KOPT-K1 (cell line): Measurements from ENCODE around the gene ADIPOQ.
"Not testable (repeated sequence)": the region's sequence is repeated elsewhere in the genome, so short reads cannot be mapped to it uniquely, and the experiment has no call there.

Experiments
- H3K27ac ChIP-seq: fragments of 200-600 bp; sonication (generic); 2 replicates; pipeline ENCODE4 v1.5.1; 2016; ENCODE audit warnings: antibody characterized with exemption, mild to moderate bottlenecking, low read depth, low read length; ENCODE audit not compliant: poor library complexity, severe bottlenecking
- H3K36me3 ChIP-seq: fragments of 200-600 bp; sonication (generic); 2 replicates; pipeline ENCODE4 v1.5.1; 2017; ENCODE audit warnings: antibody characterized with exemption, mild to moderate bottlenecking, low read length, moderate library complexity; ENCODE audit not compliant: insufficient read depth
- H3K9me3 ChIP-seq: fragments of 200-600 bp; sonication (generic); 2 replicates; pipeline ENCODE4 v1.5.1; 2017; ENCODE audit warnings: antibody characterized with exemption, low read length, mild to moderate bottlenecking; ENCODE audit not compliant: insufficient read depth, poor library complexity, severe bottlenecking

Gene ADIPOQ

DNA sequence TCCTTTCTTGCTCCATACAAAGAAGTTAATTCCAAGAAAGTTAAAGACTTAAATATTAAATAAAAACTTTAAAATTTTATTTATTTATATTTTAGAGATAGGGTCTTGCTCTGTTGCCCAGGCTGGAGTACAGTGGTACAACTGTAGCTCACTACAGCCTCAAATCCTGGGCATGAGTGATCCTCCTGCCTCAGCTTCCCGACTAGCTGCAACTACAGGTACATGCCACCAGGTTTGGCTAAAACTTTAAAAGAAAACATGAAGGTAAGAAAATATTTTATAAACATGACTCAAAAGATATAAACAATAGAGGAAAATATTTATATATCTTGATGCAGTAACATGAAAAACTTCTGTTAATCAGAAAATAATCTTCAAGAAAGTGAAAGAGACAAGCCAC lies 33.2 kb downstream of the ADIPOQ start:
- H3K27ac ChIP-seq, result no peak overlapping the region
- H3K9me3 ChIP-seq, result peaks cover 5% of the 10 kb centered on the region
- no peaks in the 10 kb centered on the region for H3K36me3 ChIP-seq

DNA sequence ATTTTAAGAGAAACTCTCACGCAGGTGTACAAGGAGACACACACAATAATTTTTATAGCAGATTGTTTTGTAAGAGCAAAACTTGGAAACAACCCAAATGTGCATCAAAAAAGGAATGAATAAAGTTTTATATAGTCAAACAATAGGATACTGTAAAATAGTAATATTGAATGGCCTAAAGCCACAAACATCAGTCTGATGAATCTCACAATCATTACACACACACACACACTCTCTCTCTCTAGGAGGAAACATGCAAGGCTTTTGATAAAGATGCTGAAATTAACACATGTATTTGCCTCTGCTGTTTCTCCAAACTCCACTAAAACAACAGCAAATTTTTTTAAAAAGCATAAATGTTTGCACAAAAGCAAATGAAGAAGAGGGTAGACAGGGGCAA lies 37.3 kb downstream of the ADIPOQ start:
- no peaks in the 10 kb centered on the region for H3K36me3 ChIP-seq
- peaks cover 5% of the 10 kb centered on the region for H3K9me3 ChIP-seq
- H3K27ac ChIP-seq, result no peak overlapping the region

DNA sequence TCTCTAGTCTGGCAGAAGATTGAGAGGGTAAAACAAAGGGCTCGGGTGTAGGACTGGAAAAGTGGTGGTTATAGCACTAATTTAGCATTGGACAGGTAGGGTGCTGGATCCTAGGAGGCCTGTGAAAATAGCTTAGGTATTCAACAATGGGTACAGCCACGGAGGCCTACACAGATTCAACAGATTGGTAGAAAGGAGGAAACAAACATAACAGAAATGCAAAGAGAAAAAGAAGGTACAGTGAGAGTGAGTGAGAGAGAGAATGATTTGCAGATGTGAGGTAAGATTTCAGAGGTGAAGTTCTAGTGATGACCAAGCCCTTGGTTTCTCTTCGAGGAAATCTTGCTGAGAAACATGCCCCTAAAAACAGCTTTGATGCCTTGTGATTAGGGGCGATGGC lies 37.9 kb downstream of the ADIPOQ start:
- H3K9me3 ChIP-seq, result peaks cover 5% of the 10 kb centered on the region
- H3K36me3 ChIP-seq, result no peaks in the 10 kb centered on the region
- H3K27ac ChIP-seq, result no peak overlapping the region

DNA sequence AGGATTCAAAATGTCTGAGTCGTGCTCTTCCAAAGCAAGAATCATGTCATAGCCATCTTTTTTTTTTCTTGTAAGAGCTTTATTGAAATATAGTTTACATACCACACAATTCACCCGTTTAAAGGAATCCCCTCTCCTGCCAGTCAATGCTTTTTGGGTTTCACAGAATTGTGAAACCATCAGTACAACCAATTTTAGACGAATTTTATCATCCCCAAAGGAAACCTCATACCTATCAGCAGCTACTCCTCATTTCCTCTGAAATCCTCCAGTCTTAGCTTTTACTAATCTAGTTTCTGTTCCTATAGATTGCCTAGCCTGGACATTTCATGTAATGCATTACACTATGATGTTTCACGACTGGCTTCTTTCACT lies 39.6 kb downstream of the ADIPOQ start:
- Histone ChIP-seq H3K27ac (no peak overlapping the region), H3K9me3 (peaks cover under 1% of the 10 kb centered on the region), H3K36me3 (no peaks in the 10 kb centered on the region)

DNA sequence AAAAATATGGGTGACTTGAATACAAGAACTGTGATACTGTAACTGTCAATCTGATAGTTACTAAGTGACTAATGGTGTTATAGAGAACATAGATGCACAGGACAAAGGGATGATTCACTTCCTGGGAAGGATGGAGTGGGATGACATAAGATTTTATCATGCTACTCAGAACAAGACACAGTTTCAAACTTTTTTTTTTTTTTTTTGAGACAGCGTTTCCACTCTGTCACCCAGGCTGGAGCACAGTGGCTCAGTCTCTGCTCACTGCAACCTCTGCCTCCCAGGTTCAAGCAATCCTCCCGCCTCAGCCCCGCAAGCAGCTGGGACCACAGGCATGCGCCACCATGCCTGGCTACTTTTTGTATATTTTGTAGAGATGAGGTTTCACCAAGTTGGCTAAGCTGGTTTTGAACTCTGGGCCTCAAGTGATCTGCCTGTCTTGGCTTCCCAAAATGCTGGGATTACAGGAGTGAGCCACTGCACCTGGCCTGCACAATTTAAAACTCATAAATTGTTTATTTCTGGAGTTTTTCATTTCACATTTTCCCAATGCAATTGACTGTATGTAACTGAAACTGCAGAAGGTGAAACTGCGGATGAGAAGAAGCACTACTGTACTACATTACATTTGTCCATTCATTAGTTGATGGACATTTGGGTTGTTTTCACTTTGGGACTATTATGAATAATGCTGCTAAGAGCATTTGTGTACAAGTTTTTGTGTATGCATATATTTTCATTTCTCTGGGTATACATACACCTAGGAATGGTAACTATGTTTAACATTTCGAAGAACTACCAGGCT lies 40.6 kb downstream of the ADIPOQ start:
- Histone ChIP-seq H3K36me3 (no peaks in the 10 kb centered on the region), H3K27ac (no peak overlapping the region), H3K9me3 (no peaks in the 10 kb centered on the region)

DNA sequence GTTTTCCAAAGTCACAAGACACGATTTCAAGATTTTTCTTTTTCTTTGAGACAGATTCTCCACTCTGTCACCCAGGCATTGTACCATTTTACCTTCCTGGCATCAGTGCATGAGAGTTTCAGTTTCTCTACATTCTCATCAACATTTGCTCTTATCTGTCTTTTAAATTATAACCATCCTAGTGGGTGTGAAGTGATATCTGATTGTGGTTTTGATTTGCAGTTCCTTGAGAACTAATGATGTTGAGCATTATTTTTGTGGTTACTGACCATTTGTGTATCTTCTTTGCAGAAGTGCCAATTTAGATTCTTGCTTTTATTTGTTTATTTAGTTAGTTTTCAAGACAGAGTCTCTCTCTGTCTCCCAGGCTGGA lies 41.2 kb downstream of the ADIPOQ start:
- H3K36me3 ChIP-seq, result no peaks in the 10 kb centered on the region
- no peaks in the 10 kb centered on the region for H3K9me3 ChIP-seq
- H3K27ac ChIP-seq, result no peak overlapping the region

DNA sequence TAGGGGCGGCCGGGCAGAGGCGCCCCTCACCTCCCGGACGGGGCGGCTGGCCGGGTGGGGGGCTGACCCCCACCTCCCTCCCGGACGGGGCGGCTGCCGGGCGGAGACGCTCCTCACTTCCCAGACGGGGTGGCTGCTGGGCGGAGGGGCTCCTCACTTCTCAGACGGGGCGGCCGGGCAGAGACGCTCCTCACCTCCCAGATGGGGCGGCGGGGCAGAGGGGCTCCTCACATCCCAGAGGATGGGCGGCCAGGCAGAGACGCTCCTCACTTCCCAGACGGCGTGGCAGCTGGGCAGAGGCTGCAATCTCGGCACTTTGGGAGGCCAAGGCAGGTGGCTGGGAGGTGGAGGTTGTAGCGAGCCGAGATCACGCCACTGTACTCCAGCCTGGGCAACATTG lies 42.4 kb downstream of the ADIPOQ start:
- not testable (repeated sequence) for H3K9me3 ChIP-seq, H3K36me3 ChIP-seq, H3K27ac ChIP-seq

DNA sequence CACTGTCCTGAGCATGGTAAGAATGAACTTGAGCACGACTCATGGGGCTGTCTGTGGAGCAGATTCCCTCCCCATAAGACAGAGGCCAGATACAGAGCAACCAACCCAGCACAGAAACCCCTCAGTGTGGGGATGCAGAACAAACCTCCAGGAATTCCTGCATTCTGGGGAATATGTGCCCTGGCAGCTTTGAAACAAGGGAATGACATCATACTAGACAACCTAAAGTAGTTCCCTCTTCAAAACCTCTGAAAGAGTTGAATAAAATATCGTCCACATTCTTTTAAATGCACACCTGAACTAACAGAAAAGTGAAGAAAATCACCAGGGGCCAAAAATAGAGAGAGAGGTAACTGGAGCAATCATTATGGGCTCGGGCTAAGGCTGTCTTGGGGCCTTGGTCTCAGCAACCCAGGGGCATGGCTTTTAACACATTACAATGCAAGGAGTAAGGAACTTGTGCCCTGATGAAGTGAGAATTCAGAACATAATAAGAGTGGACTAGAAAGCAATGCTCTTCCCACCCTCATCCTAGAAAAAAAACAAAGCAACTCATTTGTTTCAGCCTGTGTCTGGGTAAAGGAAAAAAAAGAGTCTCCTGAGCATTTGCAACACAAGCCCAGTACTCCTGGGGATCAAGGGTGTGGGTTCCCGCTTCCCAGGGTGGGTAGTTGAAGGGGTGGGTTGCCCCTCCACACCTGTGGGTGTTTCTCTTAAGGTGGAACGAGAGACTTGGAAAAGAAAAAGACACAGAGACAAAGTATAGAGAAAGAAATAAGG lies 43.9 kb downstream of the ADIPOQ start:
- no peaks in the 10 kb centered on the region for H3K9me3 ChIP-seq
- no peaks in the 10 kb centered on the region for H3K36me3 ChIP-seq
- no peak overlapping the region for H3K27ac ChIP-seq

DNA sequence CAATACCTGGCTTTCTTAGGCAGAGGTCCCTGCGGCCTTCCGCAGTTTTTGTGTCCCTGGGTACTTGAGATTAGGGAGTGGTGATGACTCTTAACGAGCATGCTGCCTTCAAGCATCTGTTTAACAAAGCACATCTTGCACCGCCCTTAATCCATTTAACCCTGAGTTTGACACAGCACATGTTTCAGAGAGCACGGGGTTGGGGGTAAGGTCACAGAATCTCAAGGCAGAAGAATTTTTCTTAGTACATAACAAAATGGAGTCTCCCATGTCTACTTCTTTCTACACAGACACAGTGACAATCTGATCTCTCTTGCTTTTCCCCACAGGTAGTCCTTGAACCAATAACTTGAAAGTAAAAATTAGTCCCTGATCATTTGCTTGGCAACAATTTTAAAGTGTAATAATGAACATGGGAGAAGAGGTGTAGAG lies 45.0 kb downstream of the ADIPOQ start:
- not testable (repeated sequence) for H3K27ac ChIP-seq, H3K9me3 ChIP-seq, H3K36me3 ChIP-seq

DNA sequence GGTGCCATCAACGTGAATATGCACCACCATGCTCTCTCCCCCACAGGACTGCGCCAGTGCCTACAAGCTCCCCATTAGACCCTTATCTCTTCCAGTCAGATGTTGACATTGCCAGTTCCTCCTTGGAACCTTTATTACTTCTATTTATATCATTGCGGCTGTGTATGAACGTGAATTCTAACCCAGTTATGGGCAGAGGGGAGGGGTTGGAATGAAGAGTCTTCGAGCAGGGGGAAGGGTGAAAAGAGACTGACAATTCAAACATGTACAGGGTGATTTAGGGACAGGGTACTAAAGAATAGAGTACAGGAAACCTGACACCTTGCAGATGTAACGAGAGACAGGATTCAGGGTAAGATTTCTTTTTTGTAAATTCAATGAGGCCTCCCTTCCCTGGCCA lies 46.1 kb downstream of the ADIPOQ start:
- no peaks in the 10 kb centered on the region for H3K36me3 ChIP-seq
- no peaks in the 10 kb centered on the region for H3K9me3 ChIP-seq
- H3K27ac ChIP-seq, result no peak overlapping the region

DNA sequence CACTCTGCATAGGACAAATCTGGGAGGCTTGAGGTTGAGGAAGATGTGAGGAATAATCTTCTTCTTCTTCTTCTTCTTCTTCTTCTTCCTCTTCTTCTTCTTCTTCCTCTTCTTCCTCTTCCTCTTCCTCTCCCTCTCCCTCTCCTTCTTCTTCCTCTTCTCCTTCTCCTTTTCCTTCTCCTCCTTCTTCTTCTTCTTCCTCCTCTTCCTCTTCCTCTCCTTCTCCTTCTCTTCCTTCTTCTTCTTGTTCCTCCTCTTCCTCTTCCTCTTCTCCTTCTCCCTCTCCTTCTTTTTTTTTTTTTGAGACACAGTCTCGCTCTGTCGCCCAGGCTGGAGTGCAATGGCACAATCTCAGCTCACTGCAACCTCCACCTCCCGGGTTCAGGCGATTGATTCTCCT lies 47.2 kb downstream of the ADIPOQ start:
- H3K27ac ChIP-seq, H3K36me3 ChIP-seq: not testable (repeated sequence)

DNA sequence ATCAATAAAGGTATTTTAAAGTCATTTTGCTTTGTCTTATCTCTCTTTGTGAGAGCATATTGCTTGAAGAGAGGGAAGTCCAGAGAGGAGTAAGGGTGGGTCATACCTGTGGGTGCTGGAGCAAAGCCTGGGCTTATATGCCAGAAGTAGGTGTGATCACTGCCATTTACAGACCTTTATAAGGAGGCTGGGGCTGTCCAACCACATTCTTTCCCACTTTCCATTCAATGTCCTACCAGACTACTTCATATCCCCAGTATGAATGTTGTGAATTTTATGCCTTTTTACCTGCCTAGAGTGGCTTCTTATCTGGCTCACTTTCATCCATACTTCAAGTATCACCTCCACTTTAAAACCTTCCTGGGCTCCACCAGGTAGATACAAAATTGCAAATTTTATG lies 48.4 kb downstream of the ADIPOQ start:
- Histone ChIP-seq H3K36me3 (no peaks in the 10 kb centered on the region), H3K27ac (no peak overlapping the region), H3K9me3 (peaks cover 4% of the 10 kb centered on the region)

More for the DNA sequence above, 47.2 kb downstream of the ADIPOQ start:
- not testable (repeated sequence) for H3K9me3 ChIP-seq

DNA sequence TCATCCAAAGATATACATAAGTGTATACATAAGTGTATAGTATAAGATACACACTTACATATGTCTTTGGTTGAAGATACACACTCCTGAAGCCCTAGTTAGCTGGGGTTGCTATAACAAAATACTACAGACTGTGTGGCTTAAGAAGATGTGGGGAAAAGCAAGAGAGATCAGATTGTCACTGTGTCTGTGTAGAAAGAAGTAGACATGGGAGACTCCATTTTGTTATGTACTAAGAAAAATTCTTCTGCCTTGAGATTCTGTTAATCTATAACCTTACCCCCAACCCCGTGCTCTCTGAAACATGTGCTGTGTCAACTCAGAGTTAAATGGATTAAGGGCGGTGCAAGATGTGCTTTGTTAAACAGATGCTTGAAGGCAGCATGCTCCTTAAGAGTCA lies 50.6 kb downstream of the ADIPOQ start:
- not testable (repeated sequence) for H3K9me3 ChIP-seq, H3K27ac ChIP-seq, H3K36me3 ChIP-seq

DNA sequence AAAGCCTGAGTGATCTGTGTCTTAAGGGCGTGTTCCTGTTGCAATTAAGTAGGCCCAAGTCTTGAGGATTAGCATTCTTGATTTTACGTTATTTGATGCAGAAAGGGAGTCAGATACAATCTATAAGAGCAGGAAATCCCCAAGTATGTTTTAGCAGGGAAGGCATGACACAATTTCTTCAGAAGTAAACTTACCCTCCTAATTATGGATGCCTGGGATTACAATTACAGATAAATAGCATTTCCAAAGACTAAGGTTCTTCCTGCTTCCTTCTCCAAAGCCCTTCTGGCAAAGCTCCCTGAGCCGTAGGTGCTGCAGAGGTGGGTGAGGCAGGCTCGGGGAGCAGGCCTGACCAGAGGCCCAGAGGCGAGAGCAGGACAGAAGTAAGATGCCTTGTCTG lies 52.9 kb downstream of the ADIPOQ start:
- Histone ChIP-seq H3K36me3 (no peaks in the 10 kb centered on the region), H3K9me3 (peaks cover 4% of the 10 kb centered on the region), H3K27ac (no peak overlapping the region)

DNA sequence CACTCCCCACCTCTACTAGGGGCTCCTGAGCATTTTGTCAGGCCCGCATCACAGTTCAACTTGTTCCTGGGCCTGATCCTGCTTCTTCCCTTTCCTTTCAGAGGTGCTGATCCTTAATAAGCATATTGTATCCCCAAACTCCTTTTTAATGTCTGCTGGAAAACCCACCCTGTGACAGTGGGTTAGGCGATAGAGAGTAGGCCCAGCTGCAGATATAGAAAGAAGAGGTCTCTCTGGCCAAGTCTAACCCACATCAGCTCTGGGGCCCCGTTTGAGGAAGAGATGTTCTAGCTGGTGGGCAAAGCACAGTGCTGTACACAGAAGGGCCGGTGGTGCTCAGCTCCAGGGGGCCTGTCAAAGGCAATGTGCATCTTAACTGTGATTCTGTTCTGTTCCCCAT lies 53.5 kb downstream of the ADIPOQ start:
- Histone ChIP-seq H3K9me3 (peaks cover 4% of the 10 kb centered on the region), H3K36me3 (no peaks in the 10 kb centered on the region), H3K27ac (no peak overlapping the region)

DNA sequence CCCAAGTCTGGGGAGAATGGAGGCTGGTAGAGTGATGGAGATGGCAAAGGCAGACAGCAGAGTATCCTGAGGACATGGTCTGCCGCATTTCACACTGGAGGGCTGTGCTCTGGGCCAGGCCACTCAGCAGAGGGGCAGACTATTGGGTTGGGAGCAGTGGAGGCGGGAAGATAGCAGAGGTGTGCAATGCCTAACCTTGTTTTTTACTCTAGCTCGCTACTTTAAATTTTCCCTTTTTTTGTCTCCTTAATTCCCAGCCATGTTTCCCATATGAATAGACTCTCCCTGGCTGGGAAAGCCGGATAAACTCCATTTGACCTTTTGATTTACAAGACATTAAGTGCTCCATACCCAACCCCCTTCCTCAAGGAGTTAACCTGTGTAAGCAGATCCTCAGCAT lies 54.4 kb downstream of the ADIPOQ start:
- Histone ChIP-seq H3K27ac (no peak overlapping the region), H3K9me3 (peaks cover 4% of the 10 kb centered on the region), H3K36me3 (no peaks in the 10 kb centered on the region)
